Keratinocyte (primary cell): ENCODE measurements around the gene FBXO38. TPM values are rescaled to one million over a fixed set of nuclear protein-coding genes. Genes with fewer than 3 reads are reported as not detected.

Source experiments
- DNase-seq: peaks from one replicate; pipeline ENCODE4 v3.0.0-alpha.2; 2011; ENCODE audit warnings: low read depth, missing footprints, low spot score
- FAIRE-seq: peaks from 2 replicates; lab custom pipeline; 2011; peaks lifted over from hg19 to GRCh38; lab: Jason Lieb, UNC
- H2AFZ ChIP-seq: 2 replicates; pipeline ENCODE4 v1.6.0; 2012; ENCODE audit warnings: low read length, control low read depth, inconsistent platforms; ENCODE audit not compliant: control insufficient read depth
- H3K27ac ChIP-seq: 2 replicates; pipeline ENCODE4 v1.5.1; 2011; ENCODE audit warnings: low read length; ENCODE audit not compliant: control insufficient read depth, insufficient read depth
- H3K27me3 ChIP-seq: 3 replicates; pipeline ENCODE4 v1.6.0; 2011; ENCODE audit warnings: low read length; ENCODE audit not compliant: control insufficient read depth, insufficient read depth; ENCODE audit errors: extremely low read depth
- H3K36me3 ChIP-seq, 2 experiments: 2 replicates in 1 of 2; 3 replicates in 1 of 2; pipeline ENCODE4 v1.5.1; 2011; ENCODE audit warnings: low read length in 2 of 2, mild to moderate bottlenecking in 1 of 2; ENCODE audit not compliant: control insufficient read depth in 2 of 2, insufficient read depth in 2 of 2; ENCODE audit errors: extremely low read depth in 1 of 2
- H3K4me1 ChIP-seq: 3 replicates; pipeline ENCODE4 v1.5.1; 2011; ENCODE audit warnings: low read length; ENCODE audit not compliant: control insufficient read depth, insufficient read depth; ENCODE audit errors: extremely low read depth
- H3K4me2 ChIP-seq: 3 replicates; pipeline ENCODE4 v1.6.0; 2011; ENCODE audit warnings: low read depth, low read length; ENCODE audit not compliant: control insufficient read depth, insufficient read depth; ENCODE audit errors: extremely low read depth
- H3K4me3 ChIP-seq, 3 experiments: fragments of 200-600 bp in 1 of 3; sonication (generic) in 1 of 3; 2 replicates in 2 of 3; 3 replicates in 1 of 3; pipeline ENCODE4 v1.5.1; 2011 to 2016; ENCODE audit warnings: low read length in 3 of 3, mild to moderate bottlenecking in 3 of 3, control low read depth in 2 of 3, inconsistent platforms in 1 of 3, low read depth in 1 of 3, mixed read lengths in 1 of 3, mixed run types in 1 of 3, moderate library complexity in 1 of 3; ENCODE audit not compliant: control insufficient read depth in 2 of 3, insufficient read depth in 2 of 3; ENCODE audit errors: extremely low read depth in 1 of 3
- H3K79me2 ChIP-seq: 2 replicates; pipeline ENCODE4 v1.6.0; 2012; ENCODE audit warnings: low read length; ENCODE audit not compliant: control insufficient read depth, insufficient read depth
- H3K9ac ChIP-seq: 3 replicates; pipeline ENCODE4 v1.6.0; 2011; ENCODE audit warnings: low read length; ENCODE audit not compliant: control insufficient read depth, insufficient read depth; ENCODE audit errors: extremely low read depth
- H3K9me1 ChIP-seq: 3 replicates; pipeline ENCODE4 v1.6.0; 2011; ENCODE audit warnings: low read length; ENCODE audit not compliant: control insufficient read depth, insufficient read depth; ENCODE audit errors: extremely low read depth
- H3K9me3 ChIP-seq: 2 replicates; pipeline ENCODE4 v1.5.1; 2012; ENCODE audit warnings: low read depth, low read length; ENCODE audit not compliant: control insufficient read depth
- H4K20me1 ChIP-seq: 3 replicates; pipeline ENCODE4 v1.6.0; 2011; ENCODE audit warnings: low read length; ENCODE audit not compliant: control insufficient read depth, insufficient read depth; ENCODE audit errors: extremely low read depth
- CTCF ChIP-seq, 3 experiments: IDR thresholded peaks in 1 of 3; conservative IDR thresholded peaks in 1 of 3; optimal IDR thresholded peaks in 1 of 3; 2 replicates in 2 of 3; 3 replicates in 1 of 3; pipeline versions ENCODE3 to v1.5.1; 2011; ENCODE audit warnings: low read length in 3 of 3, mild to moderate bottlenecking in 3 of 3, moderate library complexity in 2 of 3, control low read depth in 1 of 3, inconsistent platforms in 1 of 3; ENCODE audit not compliant: insufficient read depth in 2 of 3; ENCODE audit errors: extremely low read depth in 1 of 3
- EZH2 ChIP-seq: IDR thresholded peaks from one replicate; pipeline ENCODE4 v1.6.1; 2012; ENCODE audit warnings: inconsistent platforms, mild to moderate bottlenecking, low read length, moderate library complexity
- dilution Hi-C: fragments of 300-500 bp; cut with MboI; formaldehyde crosslinking; loops from one replicate; pipeline ENCODE4 v1.7.0; 2020; ENCODE audit warnings: low sequenced_read_pairs; ENCODE audit not compliant: extremely low pct_ligation_motif_present
- polyA plus RNA-seq, 5 experiments: library from polyadenylated mRNA; depleted of rRNA in 3 of 5; stranded (reverse) in 3 of 5; stranded (forward) in 1 of 5; unstranded in 1 of 5; fragments of >200 nt; gene quantifications; 1 replicate in 1 of 5; 2 replicates in 3 of 5; 3 replicates in 1 of 5; pipeline versions ENCODE4 v1.2.1 to v1.2.3, GENCODE V29; 2011 to 2012; ENCODE audit warnings: missing spikeins in 2 of 5, low read depth in 1 of 5, low replicate concordance in 1 of 5

Gene FBXO38
- polyA plus RNA-seq, 1 donor (not counting 4 experiments of a cell fraction or from before 2014, with no cell fraction given): 30.4 TPM

DNA sequence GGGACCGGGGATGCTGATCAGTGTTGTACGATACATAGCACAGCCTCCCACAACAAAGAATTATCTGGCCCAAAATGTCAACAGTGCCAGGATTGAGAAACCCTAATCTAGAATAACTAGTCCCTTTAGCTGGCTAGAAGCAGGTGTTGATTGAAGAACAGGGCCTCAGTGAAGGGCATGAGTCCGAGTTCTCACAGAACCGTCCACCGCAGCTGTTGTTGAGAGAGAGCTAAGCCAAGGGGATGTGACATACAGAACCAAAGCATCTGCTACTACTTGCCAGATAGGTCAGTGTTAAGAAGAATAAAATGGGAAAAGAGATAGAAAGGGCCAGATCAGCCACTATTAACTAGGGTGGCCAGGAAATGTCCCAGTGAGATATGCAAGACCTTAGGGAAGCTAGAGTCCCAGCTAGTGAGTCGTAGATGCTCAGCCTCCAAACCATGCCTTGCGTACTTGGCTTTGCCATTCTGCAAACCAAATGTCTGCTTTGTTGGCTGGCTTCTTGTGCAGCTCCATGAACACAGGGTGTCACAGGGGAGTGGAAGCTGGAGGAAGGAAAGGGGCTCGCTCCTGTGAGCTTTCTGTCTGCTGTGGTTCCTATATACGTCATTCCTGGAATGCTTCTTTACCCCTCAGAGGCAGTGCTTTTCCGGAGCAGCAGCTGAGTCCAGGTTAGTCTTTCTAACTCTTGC lies 68.9 kb downstream of the FBXO38 start:
- Histone ChIP-seq H3K9me1 (no peaks in the 10 kb centered on the region), H3K9me3 (no peaks in the 10 kb centered on the region), H3K4me2 (no peak overlapping the region), H3K79me2 (no peaks in the 10 kb centered on the region), H3K36me3 (no peaks in the 10 kb centered on the region), H3K9ac (no peak overlapping the region), H3K4me3 (no peak overlapping the region), H3K4me1 (no peaks in the 10 kb centered on the region), H4K20me1 (no peaks in the 10 kb centered on the region), H3K27ac (no peak overlapping the region), H3K27me3 (no peaks in the 10 kb centered on the region), H2AFZ (no peak overlapping the region)
- no peak for TF ChIP-seq EZH2
- TF ChIP-seq CTCF (optimal IDR thresholded peaks at IDR 0.05 in 1 of 3, IDR thresholded peaks at IDR 0.05 in 1 of 3, conservative IDR thresholded peaks at IDR 0.05 in 1 of 3; ENCODE audit: extremely low read depth in 1 of 3, insufficient read depth in 2 of 3, low read length in 3 of 3): no peak
- dilution Hi-C loops: no loop called here
- FAIRE-seq (no peak), DNase-seq (no peak)

DNA sequence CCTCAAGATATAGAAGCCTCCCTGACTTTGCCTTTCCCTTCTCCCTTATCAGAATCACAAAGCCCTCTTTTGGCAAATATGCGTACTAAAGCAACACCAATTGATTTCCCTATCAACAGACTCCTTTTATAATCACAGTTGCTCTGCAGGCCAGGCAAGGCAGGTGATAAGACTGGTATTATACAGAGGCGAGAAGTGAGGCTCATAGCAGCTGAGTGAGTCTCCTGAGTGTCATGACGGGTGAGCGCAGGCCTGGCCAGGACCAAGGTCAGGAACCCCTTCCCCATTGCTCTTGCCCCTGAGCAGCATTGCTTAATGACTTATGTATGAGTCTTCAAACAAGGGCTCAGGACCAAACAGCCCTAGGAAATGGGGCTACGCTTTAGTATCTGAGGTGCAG lies 70.8 kb downstream of the FBXO38 start:
- FAIRE-seq (no peak), DNase-seq (no peak)
- dilution Hi-C loops: no loop called here
- Histone ChIP-seq H3K4me3 (no peak overlapping the region), H3K79me2 (no peaks in the 10 kb centered on the region), H3K4me2 (no peak overlapping the region), H3K9me3 (no peaks in the 10 kb centered on the region), H3K27ac (no peak overlapping the region), H3K9ac (no peak overlapping the region), H3K36me3 (no peaks in the 10 kb centered on the region), H2AFZ (no peak overlapping the region), H4K20me1 (no peaks in the 10 kb centered on the region), H3K4me1 (no peaks in the 10 kb centered on the region), H3K27me3 (no peaks in the 10 kb centered on the region), H3K9me1 (no peaks in the 10 kb centered on the region)
- TF ChIP-seq CTCF (optimal IDR thresholded peaks at IDR 0.05 in 1 of 3, IDR thresholded peaks at IDR 0.05 in 1 of 3, conservative IDR thresholded peaks at IDR 0.05 in 1 of 3; ENCODE audit: extremely low read depth in 1 of 3, insufficient read depth in 2 of 3, low read length in 3 of 3): no peak
- TF ChIP-seq EZH2: no peak
